ENCODE measurements around the gene MYRF. TPM values are rescaled to one million over a fixed set of nuclear protein-coding genes. Genes with fewer than 3 reads are reported as not detected.
A peak's percentile ranks its signal among the peaks of the same experiment; 100 is the strongest.

Gene MYRF
- total RNA-seq, 2 donors from 2014 or later, result 33.2 to 47.5 TPM

DNA sequence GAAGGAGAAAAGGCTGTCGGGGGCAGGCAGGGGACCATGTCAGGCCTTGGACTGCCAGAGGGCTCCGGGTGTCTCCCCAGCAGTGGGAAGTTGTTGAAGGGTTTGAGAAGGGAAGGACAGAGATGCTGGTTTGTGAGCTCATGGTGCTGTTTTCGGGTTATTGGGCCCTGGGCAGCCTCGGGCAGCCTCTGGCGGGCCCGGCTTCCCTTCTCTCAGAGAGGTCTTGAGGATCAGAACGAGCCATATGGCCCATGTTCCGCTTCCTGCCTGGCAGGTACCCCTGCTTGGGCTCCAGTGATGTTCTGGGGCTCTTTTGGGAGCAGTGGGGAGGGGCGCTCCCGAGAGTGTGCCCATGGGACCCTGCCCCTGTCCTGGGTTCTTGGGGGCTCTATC is 9.8 kb downstream of the MYRF start:
- intact Hi-C loops (cut with DNase I), result no loop called here
- Histone ChIP-seq H3K4me1 (peaks cover 33% of the 10 kb centered on the region), H3K27ac (no peak overlapping the region), H3K36me3 (replicated peaks in 1 of 2; ENCODE audit: insufficient read depth in 1 of 2, low read depth in 2 of 2) (no peaks in the 10 kb centered on the region), H3K4me3 (no peak overlapping the region), H3K27me3 (no peaks in the 10 kb centered on the region), H3K9me3 (no peaks in the 10 kb centered on the region)
- ATAC-seq, result no peak
- TF ChIP-seq, protein P1, sequence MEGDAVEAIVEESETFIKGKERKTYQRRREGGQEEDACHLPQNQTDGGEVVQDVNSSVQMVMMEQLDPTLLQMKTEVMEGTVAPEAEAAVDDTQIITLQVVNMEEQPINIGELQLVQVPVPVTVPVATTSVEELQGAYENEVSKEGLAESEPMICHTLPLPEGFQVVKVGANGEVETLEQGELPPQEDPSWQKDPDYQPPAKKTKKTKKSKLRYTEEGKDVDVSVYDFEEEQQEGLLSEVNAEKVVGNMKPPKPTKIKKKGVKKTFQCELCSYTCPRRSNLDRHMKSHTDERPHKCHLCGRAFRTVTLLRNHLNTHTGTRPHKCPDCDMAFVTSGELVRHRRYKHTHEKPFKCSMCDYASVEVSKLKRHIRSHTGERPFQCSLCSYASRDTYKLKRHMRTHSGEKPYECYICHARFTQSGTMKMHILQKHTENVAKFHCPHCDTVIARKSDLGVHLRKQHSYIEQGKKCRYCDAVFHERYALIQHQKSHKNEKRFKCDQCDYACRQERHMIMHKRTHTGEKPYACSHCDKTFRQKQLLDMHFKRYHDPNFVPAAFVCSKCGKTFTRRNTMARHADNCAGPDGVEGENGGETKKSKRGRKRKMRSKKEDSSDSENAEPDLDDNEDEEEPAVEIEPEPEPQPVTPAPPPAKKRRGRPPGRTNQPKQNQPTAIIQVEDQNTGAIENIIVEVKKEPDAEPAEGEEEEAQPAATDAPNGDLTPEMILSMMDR (IDR thresholded peaks at IDR 0.05), result no peak
- TF ChIP-seq POLR2A (IDR thresholded peaks at IDR 0.05), result no peak
- 80 to 87% methylated on average over 10 of the region's 10 CpGs for WGBS, 2 donors
- no peak for DNase-seq

DNA sequence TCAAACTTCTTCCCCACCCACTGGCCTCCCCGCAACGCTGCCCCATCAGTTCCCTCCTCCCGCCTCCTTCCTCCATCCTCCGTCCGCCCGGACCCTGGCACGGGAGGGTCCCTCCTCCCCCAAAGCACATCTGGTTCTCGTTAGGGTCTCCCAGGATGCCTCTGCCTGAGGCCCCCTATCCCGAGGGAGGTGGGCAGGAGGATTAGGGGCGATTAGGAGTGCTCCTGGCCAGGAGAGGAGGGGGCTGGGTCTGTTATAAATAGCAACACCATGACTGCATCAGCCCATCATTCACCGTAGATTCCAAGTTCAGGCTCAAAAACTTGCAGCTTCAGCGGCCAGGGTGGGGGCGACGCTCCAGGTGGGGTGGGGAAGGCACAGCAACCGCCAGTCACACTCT is 10.4 kb downstream of the MYRF start:
- Histone ChIP-seq H3K36me3 (replicated peaks in 1 of 2; ENCODE audit: insufficient read depth in 1 of 2, low read depth in 2 of 2) (no peaks in the 10 kb centered on the region), H3K4me1 (peaks cover 27% of the 10 kb centered on the region), H3K27me3 (no peaks in the 10 kb centered on the region), H3K27ac (no peak overlapping the region), H3K9me3 (no peaks in the 10 kb centered on the region), H3K4me3 (no peak overlapping the region)
- 74 to 81% methylated on average over 15 of the region's 15 CpGs for WGBS, 2 donors
- ATAC-seq, result no peak
- intact Hi-C loops (cut with DNase I), result no loop called here
- no peak for DNase-seq
- TF ChIP-seq POLR2A (IDR thresholded peaks at IDR 0.05), result no peak
- TF ChIP-seq, protein P1 (IDR thresholded peaks at IDR 0.05), result no peak

DNA sequence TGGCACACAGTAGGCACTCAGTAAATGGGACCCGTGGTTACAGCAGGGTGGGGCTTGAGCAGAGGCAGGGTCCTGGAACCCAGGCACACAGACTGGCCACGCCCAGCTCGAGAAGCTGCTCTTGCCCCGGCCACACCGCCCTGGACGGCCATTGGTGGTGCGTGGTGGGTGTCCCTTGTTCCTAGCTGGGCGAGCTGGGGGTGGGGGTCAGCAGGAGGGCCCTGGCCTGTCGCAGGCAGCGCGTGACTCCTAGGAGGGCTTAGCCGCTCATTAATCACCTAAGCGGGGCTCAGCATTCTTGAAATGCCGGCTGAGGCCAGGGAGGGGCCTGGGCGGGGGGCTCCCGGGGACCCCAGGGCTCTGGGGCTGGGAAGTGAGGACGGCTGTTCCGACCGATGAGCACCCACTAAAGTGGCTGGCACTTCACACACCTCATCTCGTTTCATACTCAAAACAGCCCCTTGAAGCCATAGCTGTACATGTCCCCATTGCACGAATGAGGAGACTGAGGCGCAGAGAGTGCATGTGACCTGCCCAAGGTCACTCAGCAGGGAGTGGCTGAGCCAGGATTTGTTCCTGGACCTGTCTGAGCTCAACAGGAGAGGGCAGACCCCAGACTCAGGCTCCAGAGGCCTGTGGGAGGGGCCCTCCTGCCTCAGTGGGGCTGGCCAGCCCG is 11.6 kb downstream of the MYRF start:
- WGBS, 2 donors, result 77% methylated on average over 4 to 23 of the region's 23 CpGs
- peak overlapping the region in 3 of 4 donors; percentile 20 to 56 (median 22) for H3K27ac ChIP-seq
- H3K9me3 ChIP-seq, result no peaks in the 10 kb centered on the region

DNA sequence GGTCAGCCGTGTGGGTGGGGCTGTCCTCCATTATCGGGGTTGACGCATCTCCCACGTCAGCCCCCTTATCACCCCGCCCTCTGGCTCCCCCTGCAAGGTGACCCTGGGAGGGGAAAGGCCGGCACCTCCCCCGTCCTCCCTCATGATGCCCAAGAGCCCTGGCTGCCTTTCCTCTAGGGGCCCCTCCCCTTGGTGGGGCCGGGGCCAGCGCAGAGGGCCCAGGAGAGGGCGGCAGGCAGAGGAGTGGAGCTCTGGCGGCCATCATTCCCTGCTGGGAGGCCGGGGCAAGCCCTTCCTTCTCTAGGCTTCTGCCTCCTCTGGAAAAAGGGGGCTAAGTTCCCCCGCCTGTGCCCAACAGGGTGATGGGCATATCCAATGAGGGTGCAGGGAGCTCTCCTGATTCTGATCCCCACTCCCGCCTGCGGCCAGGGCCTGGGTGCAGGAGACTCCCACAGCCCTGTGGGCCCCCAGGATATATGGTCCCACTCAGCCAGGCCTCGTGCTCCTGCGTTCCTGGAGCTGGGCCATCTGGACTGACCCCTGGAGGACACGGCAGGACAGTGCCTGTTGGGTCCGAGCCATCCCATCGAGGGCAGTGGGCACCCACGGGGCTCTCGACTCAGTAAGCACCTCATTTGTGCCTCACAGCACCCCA is 12.3 kb downstream of the MYRF start:
- H3K4me1 ChIP-seq, result peaks cover 36% of the 10 kb centered on the region
- DNase-seq (no peak), ATAC-seq (no peak)
- 51 to 52% methylated on average over 17 to 21 of the region's 22 CpGs for WGBS, 2 donors
- H3K9me3 ChIP-seq, result no peaks in the 10 kb centered on the region
- no peak overlapping the region for H3K4me3 ChIP-seq
- TF ChIP-seq, protein P1 (IDR thresholded peaks at IDR 0.05), result no peak
- no peak for TF ChIP-seq POLR2A (IDR thresholded peaks at IDR 0.05)
- H3K36me3 ChIP-seq (replicated peaks in 1 of 2; ENCODE audit: insufficient read depth in 1 of 2, low read depth in 2 of 2), result no peaks in the 10 kb centered on the region
- no peaks in the 10 kb centered on the region for H3K27me3 ChIP-seq
- peak overlapping the region in 3 of 4 donors; percentile 20 to 56 (median 22) for H3K27ac ChIP-seq
- intact Hi-C loops (cut with DNase I), result no loop called here

More for the DNA sequence above, 11.6 kb downstream of the MYRF start:
- ATAC-seq, result no peak
- Histone ChIP-seq H3K27me3 (no peaks in the 10 kb centered on the region), H3K4me1 (peaks cover 30% of the 10 kb centered on the region), H3K4me3 (no peak overlapping the region), H3K36me3 (replicated peaks in 1 of 2; ENCODE audit: insufficient read depth in 1 of 2, low read depth in 2 of 2) (no peaks in the 10 kb centered on the region)
- no peak for DNase-seq
- TF ChIP-seq POLR2A (IDR thresholded peaks at IDR 0.05), result no peak
- TF ChIP-seq, protein P1 (IDR thresholded peaks at IDR 0.05), result no peak
- intact Hi-C loops (cut with DNase I), result no loop called here
